Posterior vena cava (tissue), 2 donors: ENCODE data around the gene CCDC12. TPM values are rescaled to one million over a fixed set of nuclear protein-coding genes. Genes with fewer than 3 reads are reported as not detected.

Experiments used
- DNase-seq: peaks from one replicate; pipeline ENCODE4 v3.0.0-alpha.2; 2020; ENCODE audit warnings: low spot score
- intact Hi-C, 2 donors: fragments of 100-400 bp; cut with DNase I; formaldehyde crosslinking; loops; one replicate each; pipeline versions ENCODE4 v1.14.1 to v1.14.2; 2022 to 2023
- total RNA-seq, 2 donors: library from RNA; stranded (reverse); fragmentation: NEBNext Ultra II Directional; extraction: Animal tissue kit (Norgen Biotek cat#: 25700); gene quantifications; one replicate each; pipeline ENCODE4 v1.2.1, GENCODE V29; 2021
- donor health status: DM: yes; HTN: yes; CAD: no.
- donor health status: DM: yes; HTN: yes; CAD: no.

The CCDC12 gene
- total RNA-seq, 2 donors from 2014 or later, result 21.5 to 26.0 TPM

GRCh38 chr3:47008851-47009224 is 32.3 kb upstream of the CCDC12 start:
- intact Hi-C loops, result no loop called here
- no peak for DNase-seq

- intact Hi-C loops, result no loop called here
- no peak for DNase-seq
These were observed 31.8 kb upstream of the CCDC12 start for GRCh38 chr3:47008234-47008796.

- DNase-seq, result no peak
- intact Hi-C loops, result no loop called here
These were observed 31.1 kb upstream of the CCDC12 start for GRCh38 chr3:47007482-47008233.

- no peak for DNase-seq
These were observed 30.5 kb upstream of the CCDC12 start for GRCh38 chr3:47007001-47007400.

GRCh38 chr3:47006145-47006651 is 29.7 kb upstream of the CCDC12 start:
- DNase-seq, result no peak
- intact Hi-C loops, result no loop called here

More at GRCh38 chr3:47007001-47007400, 30.5 kb upstream of the CCDC12 start:
- intact Hi-C loops, result no loop called here

GRCh38 chr3:47005212-47006144 is 28.9 kb upstream of the CCDC12 start:
- intact Hi-C loops, result no loop called here
- no peak for DNase-seq

- no peak for DNase-seq
- intact Hi-C loops, result no loop called here
These were observed 28.0 kb upstream of the CCDC12 start for GRCh38 chr3:47004369-47005211.

GRCh38 chr3:47003461-47004368 is 27.2 kb upstream of the CCDC12 start:
- intact Hi-C loops, result no loop called here

GRCh38 chr3:47003056-47003410 is 26.5 kb upstream of the CCDC12 start:
- intact Hi-C loops, result no loop called here

More at GRCh38 chr3:47003461-47004368, 27.2 kb upstream of the CCDC12 start:
- DNase-seq, result peak; percentile 67

GRCh38 chr3:47002171-47003055 is 25.9 kb upstream of the CCDC12 start:
- DNase-seq, result peak; percentile 74
- intact Hi-C loops, result no loop called here

More at GRCh38 chr3:47003056-47003410, 26.5 kb upstream of the CCDC12 start:
- DNase-seq, result no peak

- DNase-seq, result peak; percentile 60
- intact Hi-C loops, result no loop called here
These were observed 25.2 kb upstream of the CCDC12 start for GRCh38 chr3:47001731-47002170.

- intact Hi-C loops, result no loop called here
- peak; percentile 76 for DNase-seq
These were observed 24.6 kb upstream of the CCDC12 start for GRCh38 chr3:47000922-47001730.

- intact Hi-C loops, result no loop called here
- peak; percentile 78 for DNase-seq
These were observed 23.8 kb upstream of the CCDC12 start for GRCh38 chr3:47000198-47000815.

GRCh38 chr3:46999516-47000197 is 23.1 kb upstream of the CCDC12 start:
- intact Hi-C loops, result loop anchor here in 1 of 2 donors (5.0 to 10.0 kb wide), 2 partner anchors 77 to 285 kb away; partner anchors contain the start of gene PRSS50
- peak; percentile 73 for DNase-seq
